HG03439 (cell line): ENCODE results near the gene OR2T3.
"Not testable (repeated sequence)": the region's sequence is repeated elsewhere in the genome, so short reads cannot be mapped to it uniquely, and the experiment has no call there.

Experiments used
- ATAC-seq: cut with Tn5 transposase; IDR thresholded peaks from one replicate; pipeline ENCODE4 v1.9.1; 2021; ENCODE audit warnings: mild to moderate bottlenecking, moderate library complexity; ENCODE audit not compliant: unreplicated experiment

Gene OR2T3, protein sequence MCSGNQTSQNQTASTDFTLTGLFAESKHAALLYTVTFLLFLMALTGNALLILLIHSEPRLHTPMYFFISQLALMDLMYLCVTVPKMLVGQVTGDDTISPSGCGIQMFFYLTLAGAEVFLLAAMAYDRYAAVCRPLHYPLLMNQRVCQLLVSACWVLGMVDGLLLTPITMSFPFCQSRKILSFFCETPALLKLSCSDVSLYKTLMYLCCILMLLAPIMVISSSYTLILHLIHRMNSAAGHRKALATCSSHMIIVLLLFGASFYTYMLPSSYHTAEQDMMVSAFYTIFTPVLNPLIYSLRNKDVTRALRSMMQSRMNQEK

DNA sequence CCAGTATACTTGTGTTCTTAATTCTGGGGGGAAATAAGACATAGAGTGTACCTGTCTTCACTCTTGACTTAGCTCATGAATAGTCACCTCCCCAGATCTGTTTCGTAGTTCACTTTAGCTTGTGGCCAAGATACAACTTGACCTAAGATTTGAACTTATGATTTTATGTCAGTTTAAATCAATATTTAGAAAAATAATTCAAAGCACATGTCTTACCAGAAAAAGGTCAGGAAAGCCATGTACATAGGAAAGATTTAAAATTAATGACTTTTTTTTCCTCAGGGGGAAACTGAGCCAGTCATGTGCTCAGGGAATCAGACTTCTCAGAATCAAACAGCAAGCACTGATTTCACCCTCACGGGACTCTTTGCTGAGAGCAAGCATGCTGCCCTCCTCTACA, at the start of gene OR2T3:
OR2T3 (plus strand) TSS at position 301 of the 400 bp plus-strand sequence; CDS start at position 301, 0 bp downstream.
- not testable (repeated sequence) for ATAC-seq

GRCh38 chr1:248427526-248428191, 45.5 kb upstream of the OR2T3 start:
- peak; percentile 38 for ATAC-seq

DNA sequence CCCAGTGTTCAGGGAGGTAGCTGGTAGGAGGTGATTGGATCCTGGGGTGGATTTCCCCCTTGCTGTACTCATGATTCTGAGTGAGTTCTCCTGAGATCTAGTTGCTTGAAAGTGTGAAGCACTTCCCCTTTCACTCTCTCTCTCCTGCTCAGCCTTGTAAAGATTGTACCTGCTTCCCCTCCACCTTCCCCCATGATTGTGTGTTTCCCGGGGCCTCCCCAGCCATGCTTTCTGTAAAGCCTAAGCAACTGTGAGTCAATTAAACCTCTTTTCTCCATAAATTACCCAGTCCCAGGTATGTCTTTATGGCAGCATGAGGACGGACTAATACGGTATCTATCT, 45.0 kb upstream of the OR2T3 start:
- peak; percentile 94 for ATAC-seq

DNA sequence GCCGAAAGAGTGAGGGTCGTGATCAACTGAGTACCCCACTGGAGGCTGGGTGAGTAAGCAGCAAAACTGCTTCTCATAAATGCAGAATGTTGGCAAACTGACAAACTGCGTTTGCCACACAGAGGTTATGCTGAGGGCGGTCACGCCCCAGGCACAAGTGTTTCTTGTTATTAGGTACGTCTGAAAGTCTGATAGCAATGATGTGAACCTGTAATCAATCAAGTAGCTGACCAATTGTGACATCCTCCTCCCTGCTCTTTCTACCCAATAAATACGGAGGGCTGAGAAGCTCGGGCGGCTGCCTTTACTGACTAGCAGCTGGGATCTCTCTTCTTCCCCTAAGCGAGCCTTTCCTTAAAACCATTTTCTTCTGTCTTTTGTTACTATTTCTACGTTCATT, 41.5 kb upstream of the OR2T3 start:
- not testable (repeated sequence) for ATAC-seq

GRCh38 chr1:248432201-248432600, 41.0 kb upstream of the OR2T3 start:
- ATAC-seq: not testable (repeated sequence)

DNA sequence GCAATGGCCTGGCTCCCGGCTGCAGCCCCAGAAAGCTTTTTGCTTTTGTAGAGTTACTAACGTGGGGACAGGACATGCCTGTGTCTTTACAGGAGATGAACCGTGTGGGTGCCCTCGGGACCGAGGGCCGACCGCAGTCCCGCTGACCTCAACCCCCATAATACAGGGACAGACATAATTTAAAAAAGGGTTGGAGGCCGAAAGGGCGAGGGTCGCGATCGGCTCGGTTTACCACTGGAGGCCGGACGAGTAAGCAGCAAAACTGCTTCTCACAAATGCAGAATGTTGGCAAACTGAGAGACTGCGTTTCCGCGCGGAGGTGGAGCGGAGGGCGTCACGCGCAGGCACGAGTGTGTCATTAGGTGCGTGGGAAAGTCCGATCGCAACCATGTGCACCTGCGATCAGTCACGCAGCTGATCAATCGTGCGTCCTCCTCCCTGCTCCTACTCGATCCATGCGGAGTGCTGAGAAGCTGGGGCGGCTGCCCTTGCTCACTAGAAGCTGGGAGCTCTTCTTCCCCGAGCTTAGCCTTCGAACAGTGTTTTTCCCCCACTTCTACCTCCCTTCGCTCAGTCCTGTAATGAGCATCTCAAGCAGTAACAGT, 39.2 kb upstream of the OR2T3 start:
- ATAC-seq: not testable (repeated sequence)

DNA sequence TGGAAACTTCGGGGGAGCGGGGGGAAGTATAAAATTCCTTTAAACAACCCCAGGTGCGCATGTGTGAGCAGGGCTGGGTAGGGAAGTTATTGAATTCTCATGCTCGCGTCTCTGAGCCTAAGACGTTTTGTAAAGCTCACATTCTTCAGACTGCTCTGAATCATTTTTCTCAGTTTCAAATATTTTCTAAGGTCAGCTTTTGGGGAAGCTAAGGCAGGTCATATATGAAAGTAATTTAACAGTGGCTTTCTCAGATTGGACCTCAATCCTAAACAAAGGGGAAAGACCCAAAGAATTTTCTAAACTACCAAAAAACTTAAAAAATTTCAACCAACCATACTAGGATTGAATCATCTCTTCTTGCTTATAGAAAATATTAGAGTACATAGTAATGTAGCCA, 38.2 kb upstream of the OR2T3 start:
- not testable (repeated sequence) for ATAC-seq

DNA sequence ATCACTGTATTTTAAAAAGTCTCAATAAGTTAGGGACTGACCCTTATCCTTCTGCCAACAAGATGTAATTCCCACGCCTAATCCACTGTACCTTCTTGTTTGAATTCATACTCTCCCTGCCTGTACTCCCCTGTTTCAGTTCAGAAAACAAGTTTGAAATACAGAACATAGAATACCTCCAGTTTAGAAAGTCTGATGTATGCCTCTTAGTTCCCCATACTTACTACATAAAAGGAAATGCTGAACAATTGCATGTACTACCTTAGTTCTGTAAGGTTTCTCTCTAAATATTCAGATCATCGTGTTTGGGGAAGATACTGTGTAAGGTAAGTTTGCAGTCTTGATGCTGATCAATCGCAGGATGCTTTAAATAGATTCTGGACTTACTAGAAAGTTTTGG, 36.8 kb upstream of the OR2T3 start:
- ATAC-seq: not testable (repeated sequence)

DNA sequence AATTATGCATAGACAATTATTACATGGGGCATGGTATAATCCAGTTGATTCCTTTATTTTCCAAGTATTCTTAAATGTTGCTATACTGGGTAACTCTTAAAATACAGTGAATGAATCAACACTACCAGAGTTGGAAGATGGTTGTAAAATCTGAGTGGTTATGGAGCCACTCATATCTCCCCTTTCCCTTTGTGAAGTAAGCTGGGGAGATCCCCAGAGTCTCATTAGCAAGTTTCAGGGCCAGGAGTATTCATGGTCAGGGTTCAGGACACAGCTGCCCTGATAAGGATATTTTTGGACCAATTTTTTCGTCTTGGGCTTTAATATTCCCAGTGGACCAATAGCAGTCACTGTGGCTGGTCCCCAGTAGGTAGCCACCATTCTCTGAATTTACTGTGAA, 34.5 kb upstream of the OR2T3 start:
- not testable (repeated sequence) for ATAC-seq

- ATAC-seq: not testable (repeated sequence)
These were observed 33.9 kb upstream of the OR2T3 start for GRCh38 chr1:248439283-248439682.

GRCh38 chr1:248442500-248443277, 30.5 kb upstream of the OR2T3 start:
- not testable (repeated sequence) for ATAC-seq

DNA sequence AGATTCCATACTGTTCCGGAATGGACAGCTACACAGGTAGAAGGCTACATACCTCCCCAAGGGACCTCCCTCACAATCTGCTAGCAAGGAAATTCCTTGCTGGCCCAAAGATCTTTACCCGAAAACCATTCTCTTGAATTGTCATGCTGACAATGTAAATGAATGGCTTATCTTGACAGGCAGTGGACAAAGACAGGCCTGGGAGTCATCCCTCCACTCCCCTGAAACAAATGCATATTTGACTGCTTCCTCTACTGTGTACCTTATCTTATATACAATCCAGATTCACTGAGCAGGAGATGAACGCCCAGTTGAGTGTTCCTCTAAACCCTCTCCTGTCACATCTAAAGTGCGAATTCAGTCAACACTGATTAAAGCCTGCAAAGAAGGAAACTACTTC, 28.5 kb upstream of the OR2T3 start:
- not testable (repeated sequence) for ATAC-seq

DNA sequence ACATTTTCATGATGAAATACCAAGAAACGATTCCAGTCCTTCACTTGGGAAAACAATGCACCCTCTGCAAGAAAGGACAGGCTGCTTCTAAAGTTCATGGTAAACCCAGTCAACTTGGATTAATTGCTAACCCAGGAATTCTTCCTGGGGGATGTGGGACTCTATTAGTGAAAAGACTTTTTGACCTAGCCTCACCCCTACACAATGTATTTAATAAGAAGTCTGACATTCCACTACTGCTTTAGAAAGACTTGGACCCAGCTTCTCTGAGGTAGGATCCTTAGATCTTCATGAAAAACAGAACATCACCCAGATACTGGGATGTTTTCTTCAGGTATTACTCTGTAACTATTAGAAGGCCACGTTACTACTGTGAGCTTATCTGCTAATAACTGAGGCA, 27.8 kb upstream of the OR2T3 start, which contains the start of gene OR2T2:
OR2T2 (plus strand) TSS at position 239 of the 400 bp plus-strand sequence. CDS start 7,161 bp downstream, outside the sequence.
- not testable (repeated sequence) for ATAC-seq

- peak; percentile 42 for ATAC-seq
These were observed 24.6 kb upstream of the OR2T3 start for GRCh38 chr1:248448409-248449074.

GRCh38 chr1:248449821-248450465, 23.2 kb upstream of the OR2T3 start:
- ATAC-seq: not testable (repeated sequence)

DNA sequence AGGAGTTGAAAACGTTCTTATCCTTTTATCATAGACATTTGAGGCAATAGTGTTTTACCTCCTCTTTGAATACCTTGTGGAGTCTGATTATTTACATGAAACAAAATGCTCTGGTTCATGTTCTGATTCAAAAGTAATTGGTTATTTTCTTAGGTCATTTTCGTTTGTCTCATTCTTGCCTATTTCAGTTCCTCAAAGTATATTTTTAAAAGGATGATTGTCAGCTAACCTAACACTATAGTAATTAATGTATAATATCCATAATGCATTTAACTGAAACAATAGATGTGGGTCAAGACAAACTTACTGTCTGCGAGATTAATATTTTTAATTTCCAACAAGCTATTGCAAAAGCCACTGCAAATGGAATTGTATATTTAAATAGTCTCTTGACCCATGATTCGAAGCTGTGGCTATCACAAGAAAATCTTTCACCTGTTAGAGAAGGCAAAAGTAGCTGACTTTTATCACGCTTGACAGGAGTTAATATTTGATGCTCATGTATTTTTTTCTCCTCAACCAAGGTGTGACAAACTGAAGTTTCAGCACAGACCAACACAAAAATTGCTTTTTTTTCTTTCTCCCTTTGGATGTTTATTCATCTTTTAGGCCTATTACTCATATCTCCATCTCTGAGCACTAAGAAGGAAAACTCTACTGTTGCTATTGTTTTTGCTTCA, 22.5 kb upstream of the OR2T3 start:
- ATAC-seq: peak; percentile 61

DNA sequence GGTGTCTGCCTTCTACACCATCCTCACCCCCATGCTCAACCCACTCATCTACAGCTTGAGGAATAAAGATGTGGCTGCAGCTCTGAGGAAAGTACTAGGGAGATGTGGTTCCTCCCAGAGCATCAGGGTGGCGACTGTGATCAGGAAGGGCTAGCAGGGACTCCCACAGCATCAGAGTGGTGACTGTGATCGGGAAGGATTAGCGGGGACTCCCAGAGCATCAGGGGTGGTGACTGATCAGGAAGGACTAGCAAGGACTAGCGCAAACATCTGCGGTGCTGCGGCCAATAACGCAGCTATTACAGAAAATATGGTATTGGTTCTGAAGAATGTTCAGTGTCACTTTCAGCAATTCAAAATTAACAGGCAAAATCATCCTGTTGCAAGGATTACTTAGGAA, 19.5 kb upstream of the OR2T3 start:
- ATAC-seq: not testable (repeated sequence)

DNA sequence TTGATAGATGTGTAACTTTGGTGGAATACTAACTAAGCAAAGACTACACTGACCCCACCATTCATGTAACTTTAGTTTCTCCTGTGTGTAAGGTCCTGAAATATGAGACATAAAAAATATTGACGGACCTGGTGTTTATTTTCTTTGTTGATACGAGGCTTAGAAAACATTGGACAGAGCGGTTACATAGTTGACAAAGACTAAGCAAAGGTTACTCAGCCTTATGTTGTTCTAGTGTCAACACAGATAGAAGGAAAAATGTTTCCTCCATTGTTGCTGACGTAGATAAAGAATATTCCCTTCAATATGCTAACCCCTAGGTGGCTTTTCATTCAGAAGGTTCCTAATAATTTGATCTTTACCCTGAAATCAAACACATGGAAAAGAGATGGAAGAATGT, 18.1 kb upstream of the OR2T3 start:
- ATAC-seq: not testable (repeated sequence)

- not testable (repeated sequence) for ATAC-seq
These were observed 16.5 kb upstream of the OR2T3 start for GRCh38 chr1:248456635-248457034.
